H1 (cell line): ENCODE data around the gene MBLAC1. TPM values are rescaled to one million over a fixed set of nuclear protein-coding genes. Genes with fewer than 3 reads are reported as not detected.

Source experiments
- EZH2 ChIP-seq: fragments of 200-600 bp; sonication (generic); IDR thresholded peaks from 2 replicates; pipeline ENCODE4 v1.7.1; 2012; ENCODE audit warnings: low read depth, mild to moderate bottlenecking, moderate library complexity, low read length, inconsistent platforms; ENCODE audit not compliant: severe bottlenecking
- RXRA ChIP-seq: IDR thresholded peaks from 2 replicates; pipeline ENCODE4 v1.6.1; 2011; ENCODE audit warnings: low read depth, mild to moderate bottlenecking, low read length, moderate library complexity; ENCODE audit not compliant: insufficient read depth
- SAP30 ChIP-seq: fragments of 300-600 bp; sonication (generic); IDR thresholded peaks from 2 replicates; pipeline ENCODE4 v1.7.1; 2012; ENCODE audit warnings: low read length, moderate library complexity, mild to moderate bottlenecking, inconsistent platforms; ENCODE audit not compliant: insufficient read depth, insufficient replicate concordance
- SP4 ChIP-seq: IDR thresholded peaks from 2 replicates; pipeline ENCODE4 v1.6.1; 2012; ENCODE audit warnings: low read length, inconsistent platforms
- TAF1 ChIP-seq: IDR thresholded peaks from 2 replicates; pipeline ENCODE4 v1.6.1; 2011; ENCODE audit warnings: mild to moderate bottlenecking, low read depth, low read length
- polyA plus RNA-seq, 7 experiments: library from polyadenylated mRNA; depleted of rRNA in 3 of 7; stranded (reverse) in 5 of 7; unstranded in 2 of 7; fragments of >200 nt in 5 of 7; fragments of 200-250 nt in 2 of 7; gene quantifications; 1 replicate in 5 of 7; 2 replicates in 1 of 7; 4 replicates in 1 of 7; pipeline versions ENCODE4 v1.2.1 to v1.2.3, GENCODE V29; 2011 to 2013; ENCODE audit warnings: missing spikeins in 2 of 7, mixed read lengths in 2 of 7
- total RNA-seq: library from RNA; stranded (reverse); fragmentation: NEBNext Ultra II Directional; extraction: Animal tissue kit (Norgen Biotek cat#: 25700); gene quantifications from 2 replicates; pipeline ENCODE4 v1.2.1, GENCODE V29; 2021

The MBLAC1 gene
- total and polyA plus RNA-seq, 2 of the 8 experiments (the other 6 are each of a cell fraction or from before 2014, with no cell fraction given), result 1.00 to 1.7 TPM

DNA sequence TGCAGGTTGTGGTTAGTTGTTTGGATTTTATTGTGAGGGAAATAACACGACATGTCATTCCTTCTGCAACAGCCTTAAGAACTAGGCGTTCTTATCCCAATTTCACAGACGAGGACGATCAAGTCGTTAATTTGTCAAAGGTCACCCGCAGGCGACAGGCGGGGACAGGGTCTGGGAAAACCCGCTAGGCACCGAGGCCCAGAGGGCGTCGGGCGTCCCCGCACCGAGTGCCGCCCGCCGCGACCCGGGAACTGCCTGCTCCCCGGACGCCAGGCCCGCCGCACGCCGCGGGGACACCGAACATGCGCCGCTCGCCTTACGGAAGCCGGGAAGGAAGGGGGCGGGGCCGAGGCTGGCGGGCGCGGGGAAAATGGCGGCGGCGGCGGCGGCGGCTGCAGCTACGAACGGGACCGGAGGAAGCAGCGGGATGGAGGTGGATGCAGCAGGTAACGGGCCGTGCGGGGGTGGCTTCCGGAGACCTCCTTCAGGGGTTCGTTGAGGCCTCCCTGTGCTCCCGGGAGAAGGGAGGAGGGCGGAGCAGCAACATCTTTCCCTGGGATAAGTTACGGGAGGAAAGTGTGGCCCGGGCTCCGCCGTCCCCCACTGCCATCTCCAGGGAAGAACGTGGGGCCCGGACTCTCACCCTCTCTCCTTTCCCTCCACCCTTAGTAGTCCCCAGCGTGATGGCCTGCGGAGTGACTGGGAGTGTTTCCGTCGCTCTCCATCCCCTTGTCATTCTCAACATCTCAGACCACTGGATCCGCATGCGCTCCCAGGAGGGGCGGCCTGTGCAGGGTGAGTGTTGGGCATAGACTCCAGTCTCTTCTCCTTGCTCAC, 37.9 kb upstream of the MBLAC1 start, which contains the start of gene COPS6 (continued):
- TF ChIP-seq EZH2 (no peak), TAF1 (peak; percentile 77), SAP30 (peak; percentile 67), SP4 (peak; percentile 34; the same call in 1 of the 2 replicates), RXRA (no peak)
- TF ChIP-seq, all 59 proteins: peak for 16
